Fibroblast of villous mesenchyme (primary cell): ENCODE results near the gene PEMT. TPM values are rescaled to one million over a fixed set of nuclear protein-coding genes. Genes with fewer than 3 reads are reported as not detected.

Source experiments
- DNase-seq: peaks from one replicate; pipeline ENCODE4 v3.0.0-alpha.2; 2010; ENCODE audit warnings: low read depth
- H3K4me3 ChIP-seq: 2 replicates; pipeline ENCODE4 v1.5.1; 2011; ENCODE audit warnings: low read depth, mild to moderate bottlenecking, low read length
- total RNA-seq: library from RNA; depleted of rRNA; stranded (reverse); fragments of >200 nt; gene quantifications from 2 replicates; pipeline ENCODE4 v1.2.3, GENCODE V29; 2012
- TF ChIP-seq, protein P1 (sequence below): IDR thresholded peaks from 2 replicates; pipeline ENCODE4 v1.5.1; 2012; ENCODE audit warnings: low read depth, mild to moderate bottlenecking, low read length; ENCODE audit not compliant: insufficient read depth

PEMT gene
- total RNA-seq, 1 donor = 28.9 TPM

DNA sequence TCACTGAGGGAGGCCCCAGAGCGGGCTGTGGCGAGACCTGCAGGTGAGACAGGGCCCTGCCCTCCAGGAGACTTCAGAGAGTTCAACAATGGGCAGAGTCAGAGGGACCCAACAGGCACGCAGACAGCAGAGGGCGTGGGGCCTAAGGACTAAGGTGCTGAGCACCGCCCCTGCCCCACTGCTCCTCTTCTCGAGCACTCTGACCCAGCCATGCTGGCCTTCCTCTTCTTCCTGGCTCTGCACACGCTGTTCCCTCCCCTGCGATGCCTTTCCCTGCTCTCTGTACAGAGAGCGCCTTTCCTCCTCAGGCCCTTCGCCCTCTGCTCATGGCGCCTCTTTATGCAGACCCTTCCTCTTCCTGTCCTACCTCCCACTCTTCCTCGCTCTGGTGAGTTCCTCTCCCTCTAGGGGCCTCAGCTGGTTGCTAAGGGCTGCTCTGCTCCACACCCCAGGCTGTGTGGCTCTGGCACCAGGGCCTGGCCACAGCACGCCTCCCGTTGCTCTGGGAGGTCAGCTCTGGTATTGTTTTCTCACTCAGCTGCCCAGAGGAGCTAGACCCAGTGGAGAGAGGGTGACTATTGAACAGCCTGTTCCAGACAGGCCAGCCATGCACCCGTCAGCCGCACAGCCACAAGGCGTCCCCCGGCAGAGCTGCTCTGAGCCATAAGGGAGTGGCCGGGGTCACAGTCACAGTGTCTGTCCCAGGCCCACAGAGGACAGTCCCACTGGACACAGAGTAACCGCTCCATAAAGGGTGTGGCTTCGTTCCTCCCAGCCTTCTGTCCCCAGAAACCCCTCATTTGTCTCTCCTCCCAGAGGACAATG lies 81.7 kb downstream of the PEMT start:
- no peak overlapping the region for H3K4me3 ChIP-seq
- TF ChIP-seq, protein P1, sequence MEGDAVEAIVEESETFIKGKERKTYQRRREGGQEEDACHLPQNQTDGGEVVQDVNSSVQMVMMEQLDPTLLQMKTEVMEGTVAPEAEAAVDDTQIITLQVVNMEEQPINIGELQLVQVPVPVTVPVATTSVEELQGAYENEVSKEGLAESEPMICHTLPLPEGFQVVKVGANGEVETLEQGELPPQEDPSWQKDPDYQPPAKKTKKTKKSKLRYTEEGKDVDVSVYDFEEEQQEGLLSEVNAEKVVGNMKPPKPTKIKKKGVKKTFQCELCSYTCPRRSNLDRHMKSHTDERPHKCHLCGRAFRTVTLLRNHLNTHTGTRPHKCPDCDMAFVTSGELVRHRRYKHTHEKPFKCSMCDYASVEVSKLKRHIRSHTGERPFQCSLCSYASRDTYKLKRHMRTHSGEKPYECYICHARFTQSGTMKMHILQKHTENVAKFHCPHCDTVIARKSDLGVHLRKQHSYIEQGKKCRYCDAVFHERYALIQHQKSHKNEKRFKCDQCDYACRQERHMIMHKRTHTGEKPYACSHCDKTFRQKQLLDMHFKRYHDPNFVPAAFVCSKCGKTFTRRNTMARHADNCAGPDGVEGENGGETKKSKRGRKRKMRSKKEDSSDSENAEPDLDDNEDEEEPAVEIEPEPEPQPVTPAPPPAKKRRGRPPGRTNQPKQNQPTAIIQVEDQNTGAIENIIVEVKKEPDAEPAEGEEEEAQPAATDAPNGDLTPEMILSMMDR = no peak
- DNase-seq = no peak

DNA sequence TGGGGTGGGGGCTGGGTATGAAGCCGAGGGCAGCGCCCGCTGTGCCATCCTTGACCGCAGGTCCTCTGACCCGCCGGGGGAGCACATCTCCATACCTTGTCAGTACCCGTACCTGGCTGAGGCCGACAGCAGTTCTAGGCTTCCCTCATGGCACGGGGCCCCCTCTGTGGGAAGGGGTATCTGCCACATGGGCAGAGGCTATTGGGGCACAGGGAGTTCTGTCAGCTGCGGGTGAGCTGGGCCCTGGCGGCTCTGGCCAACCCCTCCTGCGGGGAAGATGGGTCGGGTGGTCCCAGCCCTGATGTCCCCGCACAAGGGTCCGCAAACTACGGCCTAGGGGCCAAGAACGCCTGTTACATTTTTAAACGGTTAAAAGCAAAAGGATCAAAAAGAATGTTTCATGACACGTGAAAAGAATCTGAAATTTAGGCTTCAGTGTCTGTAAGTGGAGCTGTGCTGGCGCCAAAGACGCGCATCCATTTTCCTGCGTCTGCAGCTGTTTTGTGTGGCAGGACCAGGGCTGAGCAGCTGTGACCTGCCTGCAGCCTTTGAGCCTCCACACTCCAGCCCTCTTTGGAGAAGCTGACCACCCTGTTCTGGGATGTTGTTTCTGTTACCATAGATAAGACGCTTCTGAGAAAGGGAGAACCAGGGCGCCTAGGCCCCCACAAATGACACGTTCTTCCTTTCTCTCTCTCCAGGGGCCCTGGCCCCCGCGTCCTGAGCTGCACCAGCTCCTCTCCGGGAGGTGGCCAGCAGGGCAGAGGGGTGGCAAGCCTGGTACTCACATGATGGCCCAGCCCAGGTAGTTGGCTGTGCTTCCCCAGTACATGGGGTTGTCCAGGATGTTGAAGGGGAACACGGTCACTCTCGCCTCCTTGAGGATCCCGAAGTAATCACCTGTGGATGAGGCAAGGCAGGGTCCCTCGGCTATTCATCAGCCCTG lies 82.6 kb downstream of the PEMT start:
- DNase-seq = no peak
- TF ChIP-seq, protein P1 = no peak
- no peak overlapping the region for H3K4me3 ChIP-seq

DNA sequence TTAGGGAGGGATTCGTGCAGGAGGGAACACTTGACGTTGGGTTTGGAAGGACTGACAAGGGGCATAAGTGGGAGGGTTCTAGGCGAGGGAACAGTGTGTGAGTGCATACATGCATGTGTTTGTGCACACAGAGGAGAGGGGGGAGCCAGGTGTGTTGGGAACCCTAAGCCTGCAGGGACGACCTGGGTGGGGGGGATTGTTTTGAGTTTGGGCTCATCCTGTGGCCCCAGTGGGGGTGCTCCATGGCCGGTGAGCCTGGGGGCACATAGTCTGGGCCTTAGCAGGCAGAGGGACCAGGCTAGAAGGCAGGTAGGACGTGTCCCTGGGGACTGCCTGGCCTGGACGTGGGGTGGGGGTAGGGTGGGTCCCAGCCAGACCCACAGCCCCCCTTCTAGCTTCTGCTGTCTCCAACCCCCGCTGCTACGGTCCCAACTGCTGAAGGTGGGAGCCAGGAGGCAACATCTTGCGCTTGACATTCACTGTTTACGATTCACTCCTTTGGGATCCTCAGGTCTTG lies 83.4 kb downstream of the PEMT start:
- no peak overlapping the region for H3K4me3 ChIP-seq
- TF ChIP-seq, protein P1 = no peak
- DNase-seq = no peak

DNA sequence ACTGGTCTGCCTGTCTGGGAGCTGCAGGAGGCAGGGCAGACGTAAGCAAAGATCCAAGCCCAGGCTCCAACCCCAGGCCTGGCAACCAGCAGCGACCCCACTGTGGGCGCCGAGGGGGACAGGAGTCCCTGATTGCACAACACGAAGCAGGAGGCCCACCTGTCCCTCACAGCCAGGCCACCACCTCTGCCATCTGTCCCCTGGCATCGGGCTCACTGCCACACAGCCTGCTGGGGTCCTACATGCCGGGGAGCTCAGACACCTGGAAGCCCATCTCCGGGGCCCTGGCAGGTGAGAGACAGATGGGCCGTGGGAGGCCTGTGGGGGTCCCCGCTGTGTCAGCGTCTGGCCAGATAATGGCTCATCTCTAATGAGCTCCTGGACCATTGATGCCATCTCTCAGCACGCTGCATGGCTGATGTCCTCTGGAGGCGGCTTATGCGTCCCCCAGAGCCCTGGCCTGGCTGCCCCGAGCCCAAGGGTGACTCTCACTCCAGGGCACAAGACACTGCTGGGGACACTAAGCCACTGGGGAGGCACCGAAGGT lies 84.0 kb downstream of the PEMT start:
- no peak for DNase-seq
- H3K4me3 ChIP-seq = no peak overlapping the region
- TF ChIP-seq, protein P1 = no peak

DNA sequence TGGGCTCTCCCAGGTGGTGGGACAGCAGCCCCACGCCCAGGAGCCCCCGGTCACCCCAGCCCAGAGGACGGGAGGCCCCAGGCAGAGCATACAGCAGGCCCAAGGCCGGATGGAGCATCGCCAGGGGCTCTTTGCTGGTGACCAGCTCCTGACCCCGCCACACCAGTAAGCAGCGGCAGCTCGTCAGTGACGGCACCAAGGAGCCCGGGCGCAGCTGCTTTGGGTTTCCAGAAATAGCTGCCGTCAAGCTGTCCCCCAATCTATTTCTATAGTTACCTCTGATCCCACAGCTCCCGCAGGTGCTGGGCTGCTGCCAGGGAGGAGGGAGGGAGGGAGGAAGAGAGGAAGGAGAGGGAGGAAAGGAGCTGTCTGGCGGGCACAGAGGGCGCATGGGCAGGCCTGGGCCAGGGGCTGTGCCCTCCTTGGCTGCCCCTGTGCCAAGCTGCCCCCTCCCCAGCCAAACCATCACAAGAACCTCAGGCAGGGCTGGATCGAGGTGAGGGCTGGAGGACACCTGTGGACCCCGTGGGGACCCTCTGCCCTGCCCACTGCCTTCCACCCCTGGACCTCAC lies 84.5 kb downstream of the PEMT start:
- no peak for DNase-seq
- TF ChIP-seq, protein P1 = no peak
- no peak overlapping the region for H3K4me3 ChIP-seq

DNA sequence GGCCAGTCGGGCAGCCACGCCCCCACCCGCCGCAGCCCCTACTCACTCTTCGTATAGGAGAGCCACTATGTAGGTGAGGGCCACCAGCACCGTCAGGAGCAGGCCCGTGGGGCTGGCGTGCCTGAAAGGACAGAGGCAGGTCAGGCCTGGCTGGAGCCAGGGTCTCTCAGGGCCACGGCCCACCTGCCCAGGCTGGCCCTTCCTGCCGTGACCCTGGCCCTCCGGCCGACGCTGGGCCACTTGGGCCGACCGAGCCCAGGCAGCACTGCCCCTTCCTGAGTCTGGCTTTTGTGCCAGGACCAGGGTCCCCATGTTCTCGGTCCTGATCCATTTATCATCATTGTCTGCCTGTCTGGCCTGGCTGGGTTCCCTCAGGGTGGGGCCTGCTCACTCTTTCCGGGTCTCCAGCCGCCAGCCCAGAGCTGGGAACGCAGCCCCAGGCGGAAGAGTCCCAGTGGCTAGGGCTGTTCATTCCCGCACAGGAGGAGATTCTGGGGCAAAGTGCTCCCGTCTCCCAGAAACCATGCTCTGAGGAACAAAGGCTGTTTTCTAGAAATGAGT lies 85.2 kb downstream of the PEMT start:
- TF ChIP-seq, protein P1 = no peak
- DNase-seq = no peak
- no peak overlapping the region for H3K4me3 ChIP-seq
